Daoy (cell line): Measurements from ENCODE around the gene SNRNP25. TPM values are rescaled to one million over a fixed set of nuclear protein-coding genes. Genes with fewer than 3 reads are reported as not detected.

ENCODE experiments used
- DNase-seq: peaks from one replicate; pipeline ENCODE4 v3.0.0-alpha.2; 2015; ENCODE audit warnings: low read depth
- total RNA-seq: library from RNA; depleted of rRNA; stranded (reverse); fragments of >200 nt; shearing (Covaris generic); gene quantifications from 2 replicates; pipeline ENCODE4 v1.2.3, GENCODE V29; 2014

The SNRNP25 gene
- total RNA-seq, 1 experiment from 2014 or later = 24.3 TPM

DNA sequence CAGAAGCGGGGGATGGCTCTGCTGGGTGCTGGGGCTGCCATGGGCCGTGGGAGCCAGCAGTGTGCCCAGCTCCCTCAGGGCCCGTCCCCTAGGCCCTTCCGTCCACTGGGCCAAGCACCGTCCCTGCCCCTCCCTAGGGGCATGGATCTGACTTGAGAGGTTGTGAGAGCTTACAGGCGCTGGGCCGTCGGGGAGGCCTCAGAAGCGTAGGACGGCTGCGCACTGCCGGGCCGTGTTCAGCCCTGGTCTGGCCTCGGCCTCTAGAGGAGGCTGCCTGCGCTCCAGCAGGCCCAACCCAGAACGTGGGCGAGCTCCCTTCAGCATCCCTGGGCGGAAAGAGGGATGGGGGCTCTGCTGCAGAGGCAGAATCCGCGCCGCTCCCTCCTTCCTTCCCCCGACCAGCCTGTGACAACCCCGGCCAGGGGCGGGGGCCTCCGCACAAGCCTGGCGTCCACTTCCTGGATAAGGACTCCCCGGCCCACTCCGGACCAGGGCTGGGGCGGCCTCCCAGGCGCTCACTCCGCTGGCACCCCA lies 23.7 kb downstream of the SNRNP25 start:
- peak; percentile 40 for DNase-seq

DNA sequence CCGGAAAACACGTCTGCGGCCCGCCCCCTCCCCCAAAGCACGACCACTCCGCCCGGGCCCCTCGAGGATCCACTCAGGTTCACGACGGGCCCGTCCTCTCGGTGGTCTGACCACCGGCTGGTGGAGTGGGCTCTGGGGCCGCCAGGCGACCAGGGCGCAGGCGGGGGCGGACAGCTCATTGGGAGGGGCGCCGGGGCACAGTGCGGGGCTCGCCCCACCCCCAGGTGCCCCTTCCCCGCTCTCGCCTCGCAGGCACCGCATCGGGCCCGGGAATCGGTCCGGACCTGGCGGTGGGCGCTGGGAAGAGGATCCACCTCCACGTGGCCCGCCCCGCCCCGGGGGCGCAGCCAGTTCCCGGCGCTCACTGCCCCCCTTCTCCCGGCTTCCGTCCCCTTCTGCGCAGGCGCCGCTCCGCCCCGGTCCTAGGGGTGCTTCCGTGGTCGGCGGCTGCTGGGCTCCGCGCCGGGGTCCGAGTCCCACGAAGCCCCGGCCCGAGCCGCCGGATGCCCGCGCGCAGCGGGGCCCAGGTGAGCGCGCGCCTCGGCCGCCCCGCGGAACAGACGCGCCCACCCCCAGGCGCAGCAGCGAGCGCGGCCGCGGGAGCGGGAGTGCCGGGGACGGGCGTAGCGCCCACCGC lies 24.3 kb downstream of the SNRNP25 start, which contains the start of gene MPG:
MPG (plus strand) TSS at position 419 of the 637 bp plus-strand sequence; CDS start at position 504, 85 bp downstream.
- peak; percentile 85 for DNase-seq

DNA sequence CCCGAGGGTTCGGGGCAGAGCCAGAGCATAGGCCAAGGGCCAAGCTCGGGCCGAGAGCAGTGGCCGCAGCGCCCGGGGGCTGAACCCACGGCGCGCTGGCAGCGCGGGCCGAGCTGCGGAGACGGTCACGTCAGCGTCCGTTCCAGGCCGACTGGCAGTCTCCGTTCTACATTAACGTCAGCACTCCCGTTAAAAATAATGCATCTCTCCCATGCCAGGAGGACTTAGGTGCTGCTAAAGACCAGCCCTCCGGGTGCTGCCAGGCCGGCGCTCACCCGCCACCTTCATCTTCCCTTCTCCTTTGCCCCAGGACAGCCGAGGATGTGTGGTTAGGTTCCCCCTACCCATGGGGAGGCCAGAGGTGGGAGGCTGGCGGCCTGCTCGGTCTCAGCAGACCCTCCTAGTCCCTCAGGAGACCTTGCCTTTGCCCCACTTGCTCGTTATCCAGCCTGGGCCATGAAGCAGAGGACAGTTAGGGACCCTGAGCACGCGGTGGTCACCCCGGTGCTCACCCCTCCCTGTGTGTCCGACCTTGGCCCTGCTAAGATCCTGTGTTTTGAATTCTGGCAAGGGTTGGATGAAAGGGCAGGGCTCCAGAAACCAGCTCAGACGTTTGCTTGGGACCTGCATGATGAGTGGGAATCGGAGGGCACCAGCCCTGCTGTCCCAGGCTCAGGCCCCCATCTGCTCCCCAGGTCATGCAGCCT lies 25.0 kb downstream of the SNRNP25 start:
- peak; percentile 32 for DNase-seq

DNA sequence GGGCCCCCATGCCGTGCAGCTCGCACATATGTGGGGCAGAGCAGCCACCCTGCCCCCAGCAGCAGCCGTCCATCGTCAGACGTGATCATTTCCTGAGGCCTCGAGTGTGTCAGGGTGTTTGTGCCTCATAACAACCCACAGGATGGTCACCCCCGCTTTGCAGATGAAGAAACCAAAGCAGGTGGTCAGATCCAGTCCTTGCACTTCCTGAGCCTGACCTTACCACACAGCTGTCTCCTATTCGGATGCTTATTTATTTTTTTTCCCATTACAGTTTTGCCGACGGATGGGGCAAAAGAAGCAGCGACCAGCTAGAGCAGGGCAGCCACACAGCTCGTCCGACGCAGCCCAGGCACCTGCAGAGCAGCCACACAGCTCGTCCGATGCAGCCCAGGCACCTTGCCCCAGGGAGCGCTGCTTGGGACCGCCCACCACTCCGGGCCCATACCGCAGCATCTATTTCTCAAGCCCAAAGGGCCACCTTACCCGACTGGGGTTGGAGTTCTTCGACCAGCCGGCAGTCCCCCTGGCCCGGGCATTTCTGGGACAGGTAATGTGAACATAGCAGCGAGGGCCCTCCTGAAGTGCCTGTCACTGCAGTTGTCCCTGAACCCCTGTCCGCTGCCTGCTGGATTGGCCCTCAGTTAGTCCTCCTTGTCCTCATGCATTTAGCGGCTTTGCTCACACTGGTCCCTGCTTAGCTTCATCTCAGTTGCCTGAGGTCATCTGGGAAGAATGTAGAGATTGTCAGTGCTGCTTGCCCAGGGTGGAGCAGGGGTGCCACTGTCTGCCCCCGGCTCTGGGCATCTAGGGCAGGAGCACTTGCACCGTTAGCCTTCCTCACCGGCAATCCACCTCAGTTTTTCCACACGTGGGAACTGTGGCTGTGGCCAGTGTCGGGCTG lies 25.8 kb downstream of the SNRNP25 start:
- DNase-seq = no peak

DNA sequence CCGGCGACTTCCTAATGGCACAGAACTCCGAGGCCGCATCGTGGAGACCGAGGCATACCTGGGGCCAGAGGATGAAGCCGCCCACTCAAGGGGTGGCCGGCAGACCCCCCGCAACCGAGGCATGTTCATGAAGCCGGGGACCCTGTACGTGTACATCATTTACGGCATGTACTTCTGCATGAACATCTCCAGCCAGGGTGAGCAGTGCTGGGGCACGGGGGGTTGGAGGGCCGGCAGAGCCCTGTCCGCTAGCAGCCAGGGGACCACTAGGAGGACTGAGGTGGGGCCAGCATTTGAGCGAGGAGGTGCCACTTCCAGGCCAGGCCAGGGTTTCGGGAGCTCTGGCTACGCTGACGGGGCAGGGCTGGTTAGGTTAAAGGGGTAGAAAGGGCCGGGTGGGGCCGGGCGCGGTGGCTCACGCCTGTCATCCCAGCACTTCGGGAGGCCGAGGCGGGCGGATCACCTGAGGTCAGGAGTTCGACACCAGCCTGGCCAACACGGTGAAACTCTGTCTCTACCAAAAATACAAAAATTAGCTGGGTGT lies 29.5 kb downstream of the SNRNP25 start:
- DNase-seq = no peak

DNA sequence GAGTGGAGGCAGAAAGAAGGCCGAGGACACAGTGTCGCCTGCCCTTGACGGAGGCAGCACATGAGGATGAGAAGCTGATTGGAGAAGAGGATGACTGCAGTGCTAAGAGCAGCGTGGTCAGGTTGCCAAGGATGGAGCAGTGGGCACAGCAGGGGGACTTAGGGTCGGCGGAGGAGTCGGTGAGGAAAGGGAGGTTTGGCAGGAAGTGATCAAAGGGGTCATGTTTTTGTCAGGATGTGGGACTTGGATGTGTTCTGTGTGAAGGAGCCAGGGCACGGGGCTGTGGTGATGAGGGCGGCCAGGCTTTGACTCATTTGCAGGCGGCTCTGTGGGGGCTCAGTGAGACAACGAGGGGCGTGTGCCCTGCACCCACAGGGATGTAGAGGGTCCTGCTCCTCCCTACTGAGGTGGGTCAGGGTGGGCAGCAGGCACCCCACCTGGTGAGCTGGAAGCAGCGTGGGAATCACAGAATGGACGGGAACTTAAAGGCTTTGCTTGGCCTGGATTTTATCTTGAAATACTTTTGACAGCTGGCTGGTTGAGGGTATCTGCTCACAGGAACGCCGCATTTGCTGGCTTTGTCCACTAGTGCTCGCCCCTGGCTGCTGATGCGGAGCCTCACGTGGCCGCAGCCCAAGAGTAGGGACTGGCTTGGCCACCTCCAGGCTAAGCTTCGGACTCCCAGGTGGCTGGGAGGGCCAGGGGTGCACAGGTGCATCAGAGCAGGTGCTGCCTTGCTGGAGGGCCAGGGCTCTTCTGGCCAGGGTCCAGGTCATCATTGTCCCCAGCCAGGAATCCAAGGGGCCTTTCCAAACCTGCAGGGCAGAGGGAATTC lies 30.4 kb downstream of the SNRNP25 start:
- DNase-seq = peak; percentile 47

- DNase-seq = peak; percentile 93
These were observed 31.2 kb downstream of the SNRNP25 start for GRCh38 chr16:84718-85406.

DNA sequence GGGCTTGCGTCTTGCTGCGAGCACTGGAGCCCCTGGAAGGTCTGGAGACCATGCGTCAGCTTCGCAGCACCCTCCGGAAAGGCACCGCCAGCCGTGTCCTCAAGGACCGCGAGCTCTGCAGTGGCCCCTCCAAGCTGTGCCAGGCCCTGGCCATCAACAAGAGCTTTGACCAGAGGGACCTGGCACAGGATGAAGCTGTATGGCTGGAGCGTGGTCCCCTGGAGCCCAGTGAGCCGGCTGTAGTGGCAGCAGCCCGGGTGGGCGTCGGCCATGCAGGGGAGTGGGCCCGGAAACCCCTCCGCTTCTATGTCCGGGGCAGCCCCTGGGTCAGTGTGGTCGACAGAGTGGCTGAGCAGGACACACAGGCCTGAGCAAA lies 31.8 kb downstream of the SNRNP25 start:
- DNase-seq = no peak

DNA sequence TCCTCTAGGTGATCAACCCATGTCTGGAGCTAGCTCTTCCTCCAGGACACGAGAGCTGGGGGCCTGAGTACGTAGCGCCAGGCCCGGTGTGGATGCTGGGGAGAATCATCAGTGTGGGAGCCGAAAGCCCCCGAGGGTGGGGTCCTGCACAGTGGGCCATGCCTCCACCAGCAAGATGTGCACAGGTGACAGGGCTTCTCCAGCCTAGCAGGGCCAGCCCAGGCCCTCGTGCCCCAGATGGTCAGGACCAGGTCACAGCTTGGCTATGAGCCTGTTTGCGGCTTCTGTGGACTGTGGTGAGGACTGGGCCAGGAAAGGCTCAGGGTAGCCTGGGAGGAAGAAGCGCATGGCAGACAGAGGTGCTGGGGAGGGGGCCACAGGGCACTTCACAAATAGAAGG lies 32.2 kb downstream of the SNRNP25 start:
- no peak for DNase-seq

- no peak for DNase-seq
These were observed 32.9 kb downstream of the SNRNP25 start for GRCh38 chr16:86483-86952.

DNA sequence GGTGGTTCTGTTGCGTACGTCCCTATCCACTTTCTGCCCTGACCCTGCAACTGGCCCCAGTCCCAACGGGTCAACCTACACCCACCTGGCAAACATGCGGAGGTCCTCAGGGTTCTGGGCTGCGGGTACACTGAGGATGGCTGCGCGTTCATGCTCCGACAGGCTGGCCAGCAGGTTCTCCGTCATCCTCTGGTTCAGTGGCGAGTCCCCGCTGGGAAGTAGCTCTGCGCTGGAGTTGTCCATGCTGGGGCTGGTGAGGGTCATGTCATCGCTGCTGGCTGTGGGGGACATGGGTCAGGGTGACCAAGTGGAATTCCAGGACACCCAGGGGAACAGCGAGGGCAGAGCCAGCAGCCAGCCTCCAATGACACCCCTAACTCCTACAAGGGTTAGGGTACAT lies 35.0 kb downstream of the SNRNP25 start:
- no peak for DNase-seq

DNA sequence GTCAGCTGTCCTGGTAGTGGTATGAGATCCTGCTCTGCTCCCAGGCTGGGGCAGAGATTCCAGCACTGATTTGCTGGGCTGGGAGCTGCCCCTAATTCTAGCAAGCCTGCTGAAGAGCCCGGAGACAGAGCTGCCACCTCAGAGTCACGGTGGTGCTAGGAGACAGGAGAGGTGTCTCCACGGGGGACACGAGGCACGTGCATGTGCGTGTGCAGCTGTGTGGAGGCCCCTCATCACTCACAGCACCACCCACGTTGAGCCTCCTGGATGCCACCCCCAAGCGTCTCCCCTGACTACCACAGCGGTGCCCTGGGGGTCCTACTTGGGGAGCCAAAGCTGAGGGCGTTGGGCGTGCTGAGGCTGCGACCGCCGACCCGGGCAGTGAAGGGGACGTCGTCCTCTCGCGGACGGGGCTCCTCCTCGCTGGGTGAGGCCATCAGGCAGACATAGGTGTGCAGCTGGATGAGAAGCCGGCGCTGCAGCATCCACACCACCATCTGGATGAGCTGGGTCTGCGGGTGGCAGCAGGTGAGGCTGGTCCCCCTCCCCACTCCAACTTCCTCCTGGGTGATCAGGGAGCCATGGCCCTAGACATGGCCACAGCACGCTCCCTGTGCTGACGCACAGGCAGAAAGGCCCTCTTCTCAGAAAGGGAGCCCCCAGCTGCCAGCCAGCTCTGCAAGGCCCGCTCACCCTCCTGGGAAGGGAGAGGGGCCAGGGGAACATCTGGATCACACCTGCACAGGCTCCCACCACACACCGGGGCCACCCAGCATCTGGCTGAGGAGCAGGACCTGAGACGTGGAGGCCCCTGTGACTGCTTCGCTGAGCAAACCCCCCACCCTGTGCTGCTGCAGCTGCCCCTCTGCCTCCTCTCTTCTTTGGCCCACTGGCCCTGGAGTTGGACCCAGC lies 36.0 kb downstream of the SNRNP25 start:
- no peak for DNase-seq

GRCh38 chr16:91484-91883 lies 37.9 kb downstream of the SNRNP25 start:
- no peak for DNase-seq

GRCh38 chr16:92431-93339 lies 39.1 kb downstream of the SNRNP25 start:
- no peak for DNase-seq

DNA sequence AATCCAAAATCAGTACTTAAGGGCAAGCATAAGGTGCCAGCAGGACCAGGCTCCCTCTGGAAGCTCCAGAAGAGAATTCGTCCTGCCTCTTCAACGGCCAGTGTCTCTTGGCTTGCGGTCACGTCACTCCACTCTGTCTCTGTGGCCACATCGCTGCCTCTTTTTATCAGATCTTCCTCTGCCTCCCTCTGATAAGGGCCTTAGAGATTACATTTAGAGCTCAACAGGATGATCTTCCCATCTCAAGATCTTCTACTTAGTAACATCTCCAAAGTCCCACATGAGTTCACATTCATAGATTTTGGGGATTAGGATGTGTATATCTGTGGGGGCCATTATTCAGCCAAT lies 41.3 kb downstream of the SNRNP25 start:
- no peak for DNase-seq

DNA sequence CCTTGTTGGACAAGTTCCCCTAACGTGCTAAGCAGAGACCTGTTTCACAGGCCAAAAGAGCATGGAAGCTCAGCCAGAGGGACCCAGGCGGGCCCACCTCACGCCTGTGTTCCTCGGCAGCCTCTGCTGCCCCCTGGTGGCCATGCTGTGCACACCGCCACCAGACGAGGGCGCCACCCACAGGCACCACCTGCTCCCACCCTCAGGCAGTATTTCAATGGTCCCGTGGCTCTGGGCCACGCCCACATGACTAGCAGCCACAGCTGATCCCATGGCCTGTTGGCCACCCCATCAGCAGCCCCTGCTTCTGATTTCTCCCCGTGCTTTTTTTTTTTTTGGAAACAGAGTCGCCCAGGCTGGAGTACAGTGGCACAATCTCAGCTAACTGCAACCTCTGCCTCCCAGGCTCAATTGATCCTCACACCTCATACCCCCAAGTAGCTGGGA lies 43.3 kb downstream of the SNRNP25 start:
- peak; percentile 89 for DNase-seq

DNA sequence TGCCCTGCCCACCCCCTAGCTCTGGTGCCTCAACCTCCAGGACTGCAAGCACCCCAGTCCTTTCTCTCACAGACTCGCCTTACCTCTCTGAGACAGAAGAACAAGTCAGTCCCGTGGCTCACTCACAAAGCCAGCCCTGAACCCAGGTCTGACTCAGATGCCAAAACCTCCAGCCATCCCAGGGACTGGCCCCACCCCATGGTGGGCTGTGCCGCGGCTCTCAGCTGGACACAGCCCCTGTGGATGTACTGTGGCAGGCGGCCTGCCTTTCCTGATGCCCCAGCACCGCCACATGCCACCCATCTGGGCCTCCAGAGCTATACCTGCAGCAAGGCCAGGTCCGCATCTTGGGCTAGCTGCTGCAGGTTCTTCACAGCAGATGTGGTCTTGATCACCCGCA lies 44.2 kb downstream of the SNRNP25 start:
- no peak for DNase-seq

DNA sequence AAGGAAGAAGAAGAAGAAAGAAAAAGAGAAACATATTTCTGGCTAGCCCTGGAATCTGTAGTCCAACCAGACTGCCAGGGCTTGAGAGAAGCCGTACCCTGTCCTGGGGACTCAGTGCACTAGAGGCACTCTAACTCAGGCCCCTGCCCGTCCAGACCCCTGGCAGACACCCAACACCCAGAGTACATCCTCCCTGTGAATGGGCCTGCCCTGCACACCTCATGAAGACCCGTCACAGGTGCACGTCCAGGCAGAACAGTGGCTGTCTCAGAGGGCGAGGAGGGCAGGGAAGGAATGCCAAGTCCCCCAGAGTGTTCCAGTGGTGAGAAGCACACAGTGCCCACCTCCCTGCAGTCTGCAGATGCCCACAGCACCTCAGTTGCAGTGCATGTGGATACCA lies 47.4 kb downstream of the SNRNP25 start:
- DNase-seq = no peak
